Duodenal mucosa (tissue), 2 donors: ENCODE data around the gene SIGLEC11.

Experiments used
- H3K27ac ChIP-seq: one replicate; pipeline ENCODE4 v1.7.0; 2013; ENCODE audit warnings: low read depth, low read length
- H3K27me3 ChIP-seq, 2 donors: one replicate each; pipeline ENCODE4 v1.7.0; 2013; ENCODE audit warnings: low read length in 2 of 2, control low read depth in 1 of 2; ENCODE audit not compliant: insufficient read depth in 2 of 2, control insufficient read depth in 1 of 2
- H3K36me3 ChIP-seq, 2 donors: one replicate each; pipeline ENCODE4 v1.7.0; 2013; ENCODE audit warnings: low read length in 2 of 2, control low read depth in 1 of 2; ENCODE audit not compliant: insufficient read depth in 2 of 2, control insufficient read depth in 1 of 2
- H3K4me1 ChIP-seq, 2 donors: one replicate each; pipeline ENCODE4 v1.7.0; 2013; ENCODE audit warnings: low read length in 2 of 2, control low read depth in 1 of 2; ENCODE audit not compliant: insufficient read depth in 2 of 2, control insufficient read depth in 1 of 2
- H3K4me3 ChIP-seq, 2 donors: one replicate each; pipeline ENCODE4 v1.7.0; 2013; ENCODE audit warnings: low read length in 2 of 2, low read depth in 1 of 2
- H3K9ac ChIP-seq, 2 donors: one replicate each; pipeline ENCODE4 v1.7.0; 2013; ENCODE audit warnings: low read length in 2 of 2, low read depth in 1 of 2
- H3K9me3 ChIP-seq, 2 donors: one replicate each; pipeline ENCODE4 v1.7.0; 2013; ENCODE audit warnings: low read length in 2 of 2, control low read depth in 1 of 2; ENCODE audit not compliant: control insufficient read depth in 1 of 2

The SIGLEC11 gene

GRCh38 chr19:49920624-49921363, 40.2 kb downstream of the SIGLEC11 start:
- H3K27ac ChIP-seq, result no peak overlapping the region
- H3K27me3 ChIP-seq, result no peaks in the 10 kb centered on the region
- no peak overlapping the region for H3K9ac ChIP-seq
- peaks cover 18 to 65% of the 10 kb centered on the region in 2 donors for H3K36me3 ChIP-seq
- H3K4me1 ChIP-seq, result no peaks in the 10 kb centered on the region
- H3K4me3 ChIP-seq, result no peak overlapping the region
- H3K9me3 ChIP-seq, result no peaks in the 10 kb centered on the region

GRCh38 chr19:49918089-49918488, 42.9 kb downstream of the SIGLEC11 start:
- Histone ChIP-seq H3K27me3 (no peaks in the 10 kb centered on the region), H3K9ac (no peak overlapping the region), H3K4me3 (no peak overlapping the region), H3K27ac (no peak overlapping the region), H3K36me3 (peaks cover 16 to 63% of the 10 kb centered on the region in 2 donors), H3K4me1 (no peaks in the 10 kb centered on the region), H3K9me3 (no peaks in the 10 kb centered on the region)

- H3K9me3 ChIP-seq, result no peaks in the 10 kb centered on the region
- H3K9ac ChIP-seq, result no peak overlapping the region
- H3K4me1 ChIP-seq, result no peaks in the 10 kb centered on the region
- peaks cover 15 to 60% of the 10 kb centered on the region in 2 donors for H3K36me3 ChIP-seq
- H3K27ac ChIP-seq, result no peak overlapping the region
- no peaks in the 10 kb centered on the region for H3K27me3 ChIP-seq
- no peak overlapping the region for H3K4me3 ChIP-seq
Measured at GRCh38 chr19:49916839-49917733, 43.9 kb downstream of the SIGLEC11 start.

GRCh38 chr19:49915271-49915670, 45.7 kb downstream of the SIGLEC11 start:
- Histone ChIP-seq H3K36me3 (peaks cover 15 to 43% of the 10 kb centered on the region in 2 donors), H3K9me3 (no peaks in the 10 kb centered on the region), H3K27ac (no peak overlapping the region), H3K4me1 (peaks cover 4 to 11% of the 10 kb centered on the region in 2 donors), H3K9ac (no peak overlapping the region), H3K4me3 (no peak overlapping the region), H3K27me3 (no peaks in the 10 kb centered on the region)

GRCh38 chr19:49913720-49914119, 47.3 kb downstream of the SIGLEC11 start:
- Histone ChIP-seq H3K9me3 (no peaks in the 10 kb centered on the region), H3K4me3 (no peak overlapping the region), H3K4me1 (peaks cover 4 to 11% of the 10 kb centered on the region in 2 donors), H3K36me3 (peaks cover 15 to 52% of the 10 kb centered on the region in 2 donors), H3K27ac (no peak overlapping the region), H3K27me3 (no peaks in the 10 kb centered on the region), H3K9ac (no peak overlapping the region)

GRCh38 chr19:49912965-49913685, 47.8 kb downstream of the SIGLEC11 start:
- H3K27me3 ChIP-seq, result no peaks in the 10 kb centered on the region
- H3K4me1 ChIP-seq, result peaks cover 4 to 11% of the 10 kb centered on the region in 2 donors
- H3K36me3 ChIP-seq, result peaks cover 19 to 58% of the 10 kb centered on the region in 2 donors
- no peaks in the 10 kb centered on the region for H3K9me3 ChIP-seq
- H3K27ac ChIP-seq, result no peak overlapping the region
- H3K4me3 ChIP-seq, result no peak overlapping the region
- no peak overlapping the region for H3K9ac ChIP-seq

- Histone ChIP-seq H3K9me3 (no peaks in the 10 kb centered on the region), H3K27me3 (no peaks in the 10 kb centered on the region), H3K9ac (no peak overlapping the region), H3K4me3 (no peak overlapping the region), H3K4me1 (peaks cover 4 to 11% of the 10 kb centered on the region in 2 donors), H3K27ac (no peak overlapping the region), H3K36me3 (peaks cover 31 to 62% of the 10 kb centered on the region in 2 donors)
Measured at GRCh38 chr19:49911381-49912145, 49.4 kb downstream of the SIGLEC11 start.

- Histone ChIP-seq H3K9me3 (no peaks in the 10 kb centered on the region), H3K4me1 (peaks cover 4 to 11% of the 10 kb centered on the region in 2 donors), H3K27ac (no peak overlapping the region), H3K9ac (no peak overlapping the region), H3K36me3 (peaks cover 23 to 63% of the 10 kb centered on the region in 2 donors), H3K4me3 (no peak overlapping the region), H3K27me3 (no peaks in the 10 kb centered on the region)
Measured at GRCh38 chr19:49910179-49910578, 50.8 kb downstream of the SIGLEC11 start.

GRCh38 chr19:49908480-49909420, 52.2 kb downstream of the SIGLEC11 start:
- no peaks in the 10 kb centered on the region for H3K27me3 ChIP-seq
- no peaks in the 10 kb centered on the region for H3K9me3 ChIP-seq
- no peak overlapping the region for H3K27ac ChIP-seq
- peaks cover 4 to 11% of the 10 kb centered on the region in 2 donors for H3K4me1 ChIP-seq
- peaks cover 19 to 53% of the 10 kb centered on the region in 2 donors for H3K36me3 ChIP-seq
- no peak overlapping the region for H3K4me3 ChIP-seq
- H3K9ac ChIP-seq, result no peak overlapping the region
